Activated naive CD4-positive, alpha-beta T cell treated with anti-CD3 and anti-CD28 coated beads, Interleukin-2, amount 10 ng/mL, durations not matched to agents 7 days and 5 days (primary cell): ENCODE data around the gene FLT1.

ENCODE experiments used
- CTCF ChIA-PET: fragments of 350-600 bp; sonication (Branson Sonifier 250); formaldehyde crosslinking; loops from one replicate; lab custom pipeline; 2021; ENCODE audit warnings: antibody characterized with exemption; lab: Charles Lee
- DNase-seq: peaks from one replicate; pipeline ENCODE4 v3.0.0-alpha.2; 2020
- H3K27ac Mint-ChIP-seq: one replicate; pipeline ENCODE4 v1.8.0; 2021; ENCODE audit warnings: mild to moderate bottlenecking, moderate library complexity, mixed read lengths
- H3K27me3 Mint-ChIP-seq: one replicate; pipeline ENCODE4 v1.8.0; 2021; ENCODE audit warnings: mild to moderate bottlenecking, mixed read lengths
- H3K36me3 Mint-ChIP-seq: one replicate; pipeline ENCODE4 v1.8.0; 2021; ENCODE audit warnings: mixed read lengths
- H3K4me1 Mint-ChIP-seq: one replicate; pipeline ENCODE4 v1.8.0; 2021; ENCODE audit warnings: mixed read lengths
- H3K4me3 Mint-ChIP-seq: one replicate; pipeline ENCODE4 v1.8.0; 2021; ENCODE audit warnings: mild to moderate bottlenecking, moderate library complexity, mixed read lengths
- H3K9me3 Mint-ChIP-seq: one replicate; pipeline ENCODE4 v1.8.0; 2021; ENCODE audit warnings: mixed read lengths

The FLT1 gene

DNA sequence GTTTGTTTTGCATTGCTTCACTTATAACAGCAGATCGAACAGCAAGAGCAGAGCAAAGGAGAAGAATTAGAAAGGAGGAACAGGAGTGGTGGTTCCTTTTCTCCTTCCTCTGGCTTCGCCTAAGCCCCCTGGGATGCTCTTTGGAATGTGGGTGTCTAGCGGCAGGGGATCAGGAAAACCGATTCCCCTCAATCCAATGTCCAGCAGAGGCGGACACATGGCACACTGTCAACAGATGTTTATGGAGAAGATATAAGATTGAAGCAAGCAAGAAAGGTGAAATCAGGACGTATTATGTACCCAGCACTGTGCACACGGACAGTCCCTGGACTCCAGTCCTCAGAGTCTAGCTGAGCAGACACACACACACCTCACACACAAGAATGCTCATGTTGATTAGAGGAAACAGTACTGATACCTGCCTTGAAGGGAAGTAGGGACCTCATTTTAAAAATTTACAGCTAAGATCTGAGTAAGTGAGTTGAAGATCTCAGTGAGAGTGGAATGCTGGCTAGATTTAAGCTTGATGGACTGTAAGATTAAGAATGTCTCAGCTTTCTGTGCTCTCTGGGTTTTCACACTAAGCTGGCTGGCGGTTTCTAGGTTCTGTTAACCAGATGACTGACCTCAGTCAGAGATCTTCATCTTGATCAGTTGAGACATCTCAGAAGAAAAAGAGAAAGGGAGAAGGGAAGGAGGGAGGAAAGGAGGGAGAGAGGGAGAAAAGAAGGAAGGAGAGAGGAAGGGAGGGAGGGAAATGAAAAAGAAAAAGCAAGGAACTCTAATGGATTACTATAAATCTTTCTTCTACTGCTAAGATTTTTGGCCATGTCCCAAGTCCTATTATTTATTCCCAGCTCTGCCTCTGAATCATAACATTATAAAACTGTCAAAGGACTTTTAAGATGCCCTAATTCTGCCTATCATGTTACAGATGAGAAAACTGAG is 44.8 kb downstream of the FLT1 start:
- CTCF ChIA-PET = no interaction called here
- H3K27ac Mint-ChIP-seq = no peak overlapping the region
- DNase-seq = no peak
- no peak overlapping the region for H3K4me3 Mint-ChIP-seq
- no peaks in the 10 kb centered on the region for H3K36me3 Mint-ChIP-seq
- H3K9me3 Mint-ChIP-seq = peaks cover 8% of the 10 kb centered on the region
- H3K4me1 Mint-ChIP-seq = no peaks in the 10 kb centered on the region
- no peaks in the 10 kb centered on the region for H3K27me3 Mint-ChIP-seq

GRCh38 chr13:28448651-28449358 is 46.1 kb downstream of the FLT1 start:
- H3K27me3 Mint-ChIP-seq = no peaks in the 10 kb centered on the region
- no peaks in the 10 kb centered on the region for H3K36me3 Mint-ChIP-seq
- peaks cover 8% of the 10 kb centered on the region for H3K9me3 Mint-ChIP-seq
- no peak overlapping the region for H3K4me3 Mint-ChIP-seq
- H3K27ac Mint-ChIP-seq = no peak overlapping the region
- H3K4me1 Mint-ChIP-seq = no peaks in the 10 kb centered on the region
- CTCF ChIA-PET = interaction anchor here (0.7 kb wide), 1 partner anchor 124 kb away, joined by 3 read pairs; no protein-coding TSS in a partner anchor
- DNase-seq = no peak

- CTCF ChIA-PET = no interaction called here
- H3K36me3 Mint-ChIP-seq = no peaks in the 10 kb centered on the region
- H3K27ac Mint-ChIP-seq = no peak overlapping the region
- no peak for DNase-seq
- peaks cover 8% of the 10 kb centered on the region for H3K9me3 Mint-ChIP-seq
- H3K27me3 Mint-ChIP-seq = peaks cover 2% of the 10 kb centered on the region
- no peaks in the 10 kb centered on the region for H3K4me1 Mint-ChIP-seq
- H3K4me3 Mint-ChIP-seq = no peak overlapping the region
Observed at GRCh38 chr13:28447989-28448388, 46.9 kb downstream of the FLT1 start.

GRCh38 chr13:28447206-28447605 is 47.7 kb downstream of the FLT1 start:
- Mint-ChIP-seq H3K27ac (no peak overlapping the region), H3K36me3 (no peaks in the 10 kb centered on the region), H3K9me3 (peaks cover 8% of the 10 kb centered on the region), H3K27me3 (peaks cover 4% of the 10 kb centered on the region), H3K4me1 (no peaks in the 10 kb centered on the region), H3K4me3 (no peak overlapping the region)
- no peak for DNase-seq
- CTCF ChIA-PET = no interaction called here

DNA sequence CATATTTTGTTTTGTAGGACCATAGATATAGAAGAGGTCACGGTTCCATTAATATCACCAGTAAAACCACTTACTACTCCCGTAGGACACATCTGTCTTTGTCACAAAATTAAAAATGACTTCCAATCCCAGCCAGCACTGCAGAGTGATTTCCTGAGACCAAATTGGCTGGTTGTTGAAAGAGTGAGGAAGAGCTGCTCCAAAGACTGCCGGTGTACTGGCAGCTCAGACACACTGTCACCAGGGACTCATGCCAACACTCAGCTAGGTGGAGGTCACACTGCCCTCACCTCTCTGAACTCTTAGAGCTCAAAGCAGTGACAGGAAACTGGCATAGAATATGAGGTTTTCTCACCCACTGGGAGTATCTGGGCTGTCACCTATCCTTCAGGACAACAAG is 52.1 kb downstream of the FLT1 start:
- DNase-seq = no peak
- no peaks in the 10 kb centered on the region for H3K4me1 Mint-ChIP-seq
- CTCF ChIA-PET = no interaction called here

DNA sequence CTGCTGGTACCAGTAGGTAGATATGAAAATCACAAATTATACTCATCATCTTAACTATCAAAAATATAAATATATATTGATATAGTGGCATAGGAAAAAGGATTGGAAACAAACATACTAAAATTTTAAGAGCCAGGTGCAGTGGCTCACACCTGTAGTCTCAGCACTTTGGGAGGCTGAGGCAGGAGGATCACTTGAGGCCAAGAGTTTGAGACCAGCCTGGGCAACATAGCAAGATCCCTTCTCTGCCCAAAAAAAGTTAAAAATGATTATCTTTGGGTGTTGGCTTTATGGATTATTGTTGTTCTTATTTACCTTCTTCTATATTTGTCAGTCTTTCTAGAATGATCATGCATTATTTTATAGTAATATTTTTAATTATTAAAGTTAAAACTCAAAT is 53.4 kb downstream of the FLT1 start:
- Mint-ChIP-seq H3K27me3 (peaks cover 8% of the 10 kb centered on the region), H3K4me3 (no peak overlapping the region), H3K36me3 (no peaks in the 10 kb centered on the region), H3K4me1 (no peaks in the 10 kb centered on the region), H3K27ac (no peak overlapping the region), H3K9me3 (peaks cover 2% of the 10 kb centered on the region)
- CTCF ChIA-PET = no interaction called here
- no peak for DNase-seq

More for the DNA sequence above, 52.1 kb downstream of the FLT1 start:
- Mint-ChIP-seq H3K27ac (no peak overlapping the region), H3K27me3 (peaks cover 8% of the 10 kb centered on the region), H3K36me3 (no peaks in the 10 kb centered on the region), H3K4me3 (no peak overlapping the region), H3K9me3 (peaks cover 4% of the 10 kb centered on the region)

DNA sequence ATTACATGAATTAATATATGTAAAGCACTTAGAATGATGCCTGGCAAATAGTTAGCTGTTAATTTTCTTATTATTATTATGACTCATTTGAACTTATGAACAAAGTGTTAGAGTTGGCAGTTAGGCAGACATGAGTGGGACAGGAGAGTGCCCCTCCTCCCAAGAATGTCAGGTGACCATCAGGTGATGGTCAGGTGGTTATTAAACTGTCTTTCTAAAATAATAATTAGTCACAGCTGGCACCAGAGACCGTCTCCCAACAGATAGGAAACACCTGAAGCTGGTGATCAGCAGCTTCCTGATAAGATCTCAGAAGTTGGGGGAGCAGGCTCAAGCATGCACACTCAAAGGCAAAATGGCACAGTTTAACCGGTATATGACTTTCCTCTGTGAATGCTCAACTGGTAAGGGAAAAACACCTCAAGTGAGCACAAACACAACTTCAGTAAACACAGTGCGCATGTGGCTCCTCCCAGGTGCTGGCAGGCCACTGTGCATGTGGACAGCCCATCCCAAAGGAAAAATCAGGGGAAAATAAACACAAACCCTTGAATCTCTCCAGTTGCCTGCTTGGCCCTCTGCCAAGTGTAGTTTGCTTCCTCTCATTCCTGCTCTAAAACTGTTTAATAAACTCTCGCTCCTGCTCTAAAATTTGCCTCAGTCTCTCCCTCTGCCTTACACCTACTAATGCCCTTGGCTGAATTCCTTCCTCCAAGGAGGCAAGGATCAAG is 54.0 kb downstream of the FLT1 start:
- Mint-ChIP-seq H3K9me3 (peaks cover 2% of the 10 kb centered on the region), H3K27me3 (peaks cover 8% of the 10 kb centered on the region), H3K36me3 (no peaks in the 10 kb centered on the region), H3K4me1 (no peaks in the 10 kb centered on the region), H3K27ac (no peak overlapping the region), H3K4me3 (no peak overlapping the region)
- no peak for DNase-seq
- CTCF ChIA-PET = no interaction called here

GRCh38 chr13:28438598-28439334 is 56.2 kb downstream of the FLT1 start:
- Mint-ChIP-seq H3K9me3 (no peaks in the 10 kb centered on the region), H3K36me3 (no peaks in the 10 kb centered on the region), H3K4me1 (no peaks in the 10 kb centered on the region), H3K27ac (no peak overlapping the region), H3K27me3 (peaks cover 8% of the 10 kb centered on the region), H3K4me3 (no peak overlapping the region)
- CTCF ChIA-PET = no interaction called here
- DNase-seq = no peak

DNA sequence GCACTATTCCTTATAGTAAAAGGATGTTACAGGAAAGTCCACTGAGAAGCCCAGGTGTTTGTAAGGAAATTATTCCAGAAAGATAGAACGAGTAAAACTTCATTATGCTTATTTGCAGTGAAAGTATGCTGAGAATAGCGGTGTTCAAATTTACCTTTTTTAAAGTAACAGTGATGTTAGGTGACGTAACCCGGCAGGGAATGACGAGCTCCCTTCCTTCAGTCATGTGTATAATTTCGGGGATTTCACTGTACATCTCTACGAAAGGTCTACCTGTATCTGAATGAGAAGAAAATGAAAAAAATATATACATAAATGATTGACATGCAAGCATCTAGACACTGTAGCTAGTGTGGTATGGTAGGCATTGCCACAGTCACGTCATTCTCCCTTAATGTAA is 56.9 kb downstream of the FLT1 start:
- DNase-seq = no peak
- H3K4me1 Mint-ChIP-seq = no peaks in the 10 kb centered on the region
- no peak overlapping the region for H3K27ac Mint-ChIP-seq
- peaks cover 6% of the 10 kb centered on the region for H3K27me3 Mint-ChIP-seq
- H3K4me3 Mint-ChIP-seq = no peak overlapping the region
- CTCF ChIA-PET = no interaction called here
- no peaks in the 10 kb centered on the region for H3K9me3 Mint-ChIP-seq
- H3K36me3 Mint-ChIP-seq = no peaks in the 10 kb centered on the region

- no peaks in the 10 kb centered on the region for H3K4me1 Mint-ChIP-seq
- CTCF ChIA-PET = no interaction called here
- no peaks in the 10 kb centered on the region for H3K9me3 Mint-ChIP-seq
- DNase-seq = no peak
- H3K36me3 Mint-ChIP-seq = no peaks in the 10 kb centered on the region
- no peak overlapping the region for H3K27ac Mint-ChIP-seq
- no peaks in the 10 kb centered on the region for H3K27me3 Mint-ChIP-seq
- no peak overlapping the region for H3K4me3 Mint-ChIP-seq
Observed at GRCh38 chr13:28435917-28436316, 59.0 kb downstream of the FLT1 start.

DNA sequence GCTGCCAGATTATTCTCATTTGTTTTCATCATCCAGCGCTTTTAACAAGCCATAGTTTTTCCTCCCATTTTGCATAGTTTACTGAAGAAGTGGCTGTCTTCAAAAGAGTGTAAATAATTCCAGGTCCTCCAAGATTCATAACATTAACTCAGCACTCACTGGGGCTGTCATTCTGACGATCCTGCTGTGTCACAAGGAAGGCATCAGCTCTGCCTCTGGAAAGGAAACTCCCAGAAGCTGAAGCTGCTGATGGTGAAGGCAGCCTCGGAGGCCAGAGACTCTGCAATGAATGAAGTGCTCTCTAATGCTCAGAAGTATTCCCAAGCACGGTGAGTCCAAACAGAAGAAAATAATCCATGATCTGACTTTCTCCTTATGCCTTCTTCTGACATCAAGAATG is 60.0 kb downstream of the FLT1 start:
- no peaks in the 10 kb centered on the region for H3K27me3 Mint-ChIP-seq
- CTCF ChIA-PET = interaction anchor here (0.5 kb wide), 1 partner anchor 11 kb away, joined by 3 read pairs; no protein-coding TSS in a partner anchor
- no peaks in the 10 kb centered on the region for H3K9me3 Mint-ChIP-seq
- H3K36me3 Mint-ChIP-seq = no peaks in the 10 kb centered on the region
- H3K4me1 Mint-ChIP-seq = peaks cover 6% of the 10 kb centered on the region
- DNase-seq = no peak
- H3K27ac Mint-ChIP-seq = no peak overlapping the region
- no peak overlapping the region for H3K4me3 Mint-ChIP-seq

DNA sequence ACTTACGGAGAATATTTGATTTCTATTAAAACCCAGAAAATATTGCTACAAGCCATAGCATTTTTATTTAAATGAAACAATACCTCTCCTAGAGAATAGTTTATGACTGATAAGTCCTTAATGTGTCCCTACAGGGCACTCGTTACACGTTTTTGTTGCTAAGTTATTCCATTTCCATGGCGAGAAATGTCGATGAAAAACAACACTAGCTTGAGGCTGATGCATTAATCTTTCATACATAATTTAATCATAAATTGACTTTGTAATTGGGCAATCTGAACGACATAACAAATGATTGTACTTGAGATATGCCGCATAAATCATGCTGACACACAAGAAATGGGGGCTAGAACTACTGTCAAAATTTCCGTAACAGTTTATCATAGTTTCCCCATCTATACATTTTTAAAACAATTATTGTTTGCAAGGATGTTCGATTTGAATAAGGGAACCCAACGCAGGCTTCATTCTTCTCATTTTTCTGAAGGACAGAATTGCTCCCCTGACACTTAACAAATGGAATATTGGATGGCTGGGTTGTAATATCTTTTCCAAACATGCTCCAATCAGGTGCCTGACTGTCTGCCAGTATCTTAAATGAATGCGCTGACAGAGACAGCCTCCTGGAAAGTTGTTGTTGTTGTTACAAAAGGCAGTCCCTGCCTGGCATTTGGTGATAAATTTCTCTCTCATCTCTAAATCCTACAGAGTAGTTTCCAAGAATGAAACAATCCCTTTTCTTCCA is 61.9 kb downstream of the FLT1 start:
- H3K27ac Mint-ChIP-seq = no peak overlapping the region
- CTCF ChIA-PET = no interaction called here
- H3K4me3 Mint-ChIP-seq = no peak overlapping the region
- H3K4me1 Mint-ChIP-seq = peaks cover 10% of the 10 kb centered on the region
- no peaks in the 10 kb centered on the region for H3K27me3 Mint-ChIP-seq
- DNase-seq = no peak
- H3K9me3 Mint-ChIP-seq = no peaks in the 10 kb centered on the region
- H3K36me3 Mint-ChIP-seq = no peaks in the 10 kb centered on the region

- DNase-seq = no peak
- H3K27me3 Mint-ChIP-seq = no peaks in the 10 kb centered on the region
- H3K36me3 Mint-ChIP-seq = no peaks in the 10 kb centered on the region
- no peak overlapping the region for H3K27ac Mint-ChIP-seq
- H3K4me3 Mint-ChIP-seq = no peak overlapping the region
- H3K4me1 Mint-ChIP-seq = peaks cover 10% of the 10 kb centered on the region
- no peaks in the 10 kb centered on the region for H3K9me3 Mint-ChIP-seq
- CTCF ChIA-PET = no interaction called here
Observed at GRCh38 chr13:28429685-28430290, 65.1 kb downstream of the FLT1 start.
